22Rv1 (cell line): ENCODE measurements around the gene AHDC1.
A peak's percentile ranks its signal among the peaks of the same experiment; 100 is the strongest.

Source experiments
- H3K27ac ChIP-seq: fragments of 450-650 bp; 2 replicates; pipeline ENCODE4 v1.5.1; 2017
- ZFX ChIP-seq: fragments of 450-650 bp; IDR thresholded peaks from 2 replicates; pipeline ENCODE4 v1.6.1; 2017; ENCODE audit warnings: antibody characterized with exemption, borderline replicate concordance
- TF ChIP-seq, protein P1 (sequence below): fragments of 450-650 bp; IDR thresholded peaks from 2 replicates; pipeline ENCODE4 v1.5.1; 2017; ENCODE audit warnings: mild to moderate bottlenecking

Gene AHDC1

DNA sequence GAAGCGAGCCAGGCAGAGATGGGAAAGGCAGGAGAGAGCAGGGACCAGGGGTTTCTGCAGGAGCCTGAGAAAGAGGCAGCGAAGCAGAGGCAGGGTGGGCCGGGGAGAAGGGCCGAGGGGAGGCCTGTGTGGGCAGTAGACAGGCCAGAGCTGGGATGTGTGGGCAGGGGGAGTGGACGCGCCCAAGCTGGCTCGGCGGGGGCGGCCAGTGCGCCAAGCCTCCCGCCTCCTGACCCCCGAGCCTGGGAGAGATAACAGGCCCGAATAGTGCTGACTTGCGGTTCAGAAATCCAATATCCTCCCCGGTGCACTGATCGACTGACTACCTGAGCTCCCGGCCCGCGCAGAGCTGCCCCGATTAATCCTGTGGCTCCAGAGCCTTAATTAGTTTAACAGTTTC, 41.9 kb downstream of the AHDC1 start:
- 0 out of 2 replicates have a peak overlapping the region, but pooled peaks have one; percentile 3 for H3K27ac ChIP-seq
- TF ChIP-seq, protein P1, sequence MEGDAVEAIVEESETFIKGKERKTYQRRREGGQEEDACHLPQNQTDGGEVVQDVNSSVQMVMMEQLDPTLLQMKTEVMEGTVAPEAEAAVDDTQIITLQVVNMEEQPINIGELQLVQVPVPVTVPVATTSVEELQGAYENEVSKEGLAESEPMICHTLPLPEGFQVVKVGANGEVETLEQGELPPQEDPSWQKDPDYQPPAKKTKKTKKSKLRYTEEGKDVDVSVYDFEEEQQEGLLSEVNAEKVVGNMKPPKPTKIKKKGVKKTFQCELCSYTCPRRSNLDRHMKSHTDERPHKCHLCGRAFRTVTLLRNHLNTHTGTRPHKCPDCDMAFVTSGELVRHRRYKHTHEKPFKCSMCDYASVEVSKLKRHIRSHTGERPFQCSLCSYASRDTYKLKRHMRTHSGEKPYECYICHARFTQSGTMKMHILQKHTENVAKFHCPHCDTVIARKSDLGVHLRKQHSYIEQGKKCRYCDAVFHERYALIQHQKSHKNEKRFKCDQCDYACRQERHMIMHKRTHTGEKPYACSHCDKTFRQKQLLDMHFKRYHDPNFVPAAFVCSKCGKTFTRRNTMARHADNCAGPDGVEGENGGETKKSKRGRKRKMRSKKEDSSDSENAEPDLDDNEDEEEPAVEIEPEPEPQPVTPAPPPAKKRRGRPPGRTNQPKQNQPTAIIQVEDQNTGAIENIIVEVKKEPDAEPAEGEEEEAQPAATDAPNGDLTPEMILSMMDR: no peak
- TF ChIP-seq ZFX: no peak

DNA sequence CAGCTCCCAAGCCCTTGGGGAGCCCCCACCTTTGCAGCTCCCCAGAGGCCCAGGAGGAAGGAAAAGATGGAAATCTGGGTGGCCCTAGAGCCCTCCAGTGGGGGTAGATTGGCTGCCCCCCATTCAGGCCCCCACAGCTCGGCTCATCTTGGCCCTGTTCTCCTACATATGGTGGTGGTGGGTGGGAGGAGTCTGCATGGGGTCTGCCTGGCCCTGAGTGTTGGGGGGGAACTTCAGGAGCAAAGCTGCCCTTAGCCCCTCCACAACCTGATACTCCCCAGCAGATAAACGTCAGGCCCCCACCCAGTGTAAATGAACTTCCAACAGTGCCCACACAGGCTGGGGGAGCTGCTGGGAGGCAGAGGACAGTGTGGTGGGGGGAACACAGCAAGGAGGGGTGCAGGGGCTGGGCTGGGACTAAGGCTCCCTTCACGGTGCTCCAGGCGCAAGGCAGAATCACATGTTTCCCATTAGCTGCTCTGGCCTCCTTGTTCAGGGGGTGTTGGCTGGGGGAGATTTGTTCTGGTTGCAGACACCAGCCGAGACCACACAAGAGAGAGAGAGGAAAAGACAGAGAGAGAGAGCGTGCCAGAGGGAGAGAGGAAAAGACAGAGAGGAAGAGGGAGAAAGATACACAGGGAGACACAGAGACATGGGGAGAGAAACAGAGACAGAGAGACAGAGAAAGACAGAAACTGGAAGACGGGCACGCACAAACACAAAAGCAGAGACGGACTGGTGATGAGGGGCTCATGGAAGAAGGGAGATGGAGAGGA, 42.6 kb downstream of the AHDC1 start:
- H3K27ac ChIP-seq: no peak overlapping the region
- TF ChIP-seq, protein P1: no peak
- no peak for TF ChIP-seq ZFX

DNA sequence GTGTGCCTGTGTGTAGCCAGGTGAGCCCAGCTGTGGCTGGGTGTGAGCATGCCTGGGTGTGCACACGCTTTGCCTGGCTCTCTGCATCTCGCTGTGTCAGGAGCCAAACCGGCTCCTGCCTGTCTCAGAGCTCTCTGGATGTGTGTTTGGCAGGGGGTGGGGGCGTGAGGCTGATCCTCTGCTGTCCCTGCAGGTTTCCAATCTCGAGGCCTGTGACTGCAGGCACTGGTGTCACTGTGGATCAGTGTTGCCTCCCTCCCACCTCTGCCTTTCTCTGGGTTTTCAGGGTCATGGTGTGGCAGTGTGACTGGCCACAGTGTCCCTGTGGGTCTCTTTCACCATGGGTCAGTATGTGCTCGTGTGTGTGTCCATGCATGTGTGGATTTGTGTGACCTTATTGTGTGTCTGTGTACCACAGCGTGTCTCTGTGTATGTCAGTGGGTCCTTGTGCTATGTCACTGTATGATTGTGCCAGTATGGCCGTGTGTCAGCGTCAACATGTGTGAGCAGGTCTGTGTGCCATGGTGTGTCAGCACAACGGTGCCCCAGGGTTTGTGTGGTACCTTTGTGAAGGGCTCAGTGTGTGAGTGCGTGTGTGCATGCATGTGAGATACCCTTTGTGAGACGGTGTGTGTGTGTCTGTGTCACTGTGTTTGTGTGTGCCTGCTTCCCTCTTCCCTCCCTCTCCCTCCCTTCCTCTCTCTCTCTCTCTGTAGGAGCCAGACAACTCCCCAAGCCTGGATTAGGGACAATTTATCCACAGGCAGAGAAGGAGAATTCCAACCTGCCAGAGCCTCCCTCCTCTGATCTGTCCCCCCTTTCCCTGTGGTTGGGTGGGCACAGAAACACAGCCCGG, 43.4 kb downstream of the AHDC1 start:
- peak overlapping the region; percentile 30; the same call in 1 of the 2 replicates for H3K27ac ChIP-seq
- TF ChIP-seq ZFX: no peak
- TF ChIP-seq, protein P1: no peak

DNA sequence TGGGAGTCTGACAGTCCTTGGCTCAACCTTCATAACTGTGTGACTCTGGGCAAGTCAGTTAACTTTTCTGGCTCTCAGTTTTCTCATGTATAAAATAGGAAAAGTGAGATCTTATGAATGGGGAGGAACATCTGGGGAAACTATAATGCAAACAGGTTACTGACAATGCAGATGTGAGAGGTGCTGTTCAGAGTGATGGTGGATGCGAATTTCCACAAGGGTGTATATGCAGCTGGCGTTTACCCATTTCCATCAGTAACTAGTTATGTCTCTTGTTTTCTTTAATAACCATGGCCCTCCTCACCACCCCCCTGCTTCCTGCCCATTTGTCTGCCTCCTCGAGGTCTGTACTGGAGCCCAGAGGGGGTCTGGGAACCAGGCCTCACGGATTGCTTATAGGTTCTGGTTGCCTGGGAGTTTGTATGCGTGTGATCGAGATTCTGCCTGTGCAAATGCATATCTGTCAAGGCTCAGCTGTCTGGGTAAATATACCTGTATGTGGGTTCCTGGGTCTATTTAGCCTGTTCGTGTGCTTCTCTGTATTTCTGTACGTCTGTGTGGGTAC, 44.4 kb downstream of the AHDC1 start:
- no peak for TF ChIP-seq ZFX
- TF ChIP-seq, protein P1: no peak
- H3K27ac ChIP-seq: peak overlapping the region; percentile 30; the same call in 1 of the 2 replicates

DNA sequence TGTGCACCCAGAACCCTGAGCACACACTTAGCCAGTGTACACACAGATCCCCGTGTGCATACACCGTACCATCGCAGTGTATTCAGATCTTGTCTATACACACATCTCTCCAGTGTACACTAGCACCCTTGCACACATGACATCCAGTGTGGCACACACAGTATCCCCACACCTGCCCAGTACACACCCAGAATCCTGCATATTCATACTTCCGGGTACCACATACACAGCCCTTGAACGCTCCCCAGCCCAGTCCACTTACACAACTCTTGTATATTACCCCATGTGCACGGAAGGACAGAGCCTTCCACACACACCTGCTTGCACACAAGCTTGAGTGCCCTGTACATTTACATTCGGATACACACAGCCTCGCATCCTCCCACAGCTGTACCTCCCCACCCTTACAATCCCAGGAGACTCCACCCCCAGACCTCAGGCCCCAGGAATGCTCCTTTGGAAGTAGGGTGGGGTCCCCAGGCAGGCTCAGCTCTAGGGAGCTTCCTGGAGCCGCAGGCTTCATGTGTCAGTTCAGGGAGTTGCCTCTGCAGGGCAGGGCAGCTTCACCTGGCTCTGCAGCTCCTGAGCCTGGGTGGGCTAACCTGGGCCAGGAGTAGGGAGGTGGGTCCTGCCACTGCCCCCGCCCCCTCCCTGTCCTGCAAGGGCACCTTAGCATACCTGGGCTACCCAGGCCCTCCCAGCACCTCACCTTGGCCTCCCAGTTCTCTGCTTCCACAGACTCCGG, 46.2 kb downstream of the AHDC1 start:
- no peak for TF ChIP-seq ZFX
- TF ChIP-seq, protein P1: no peak
- H3K27ac ChIP-seq: peak overlapping the region; percentile 69

DNA sequence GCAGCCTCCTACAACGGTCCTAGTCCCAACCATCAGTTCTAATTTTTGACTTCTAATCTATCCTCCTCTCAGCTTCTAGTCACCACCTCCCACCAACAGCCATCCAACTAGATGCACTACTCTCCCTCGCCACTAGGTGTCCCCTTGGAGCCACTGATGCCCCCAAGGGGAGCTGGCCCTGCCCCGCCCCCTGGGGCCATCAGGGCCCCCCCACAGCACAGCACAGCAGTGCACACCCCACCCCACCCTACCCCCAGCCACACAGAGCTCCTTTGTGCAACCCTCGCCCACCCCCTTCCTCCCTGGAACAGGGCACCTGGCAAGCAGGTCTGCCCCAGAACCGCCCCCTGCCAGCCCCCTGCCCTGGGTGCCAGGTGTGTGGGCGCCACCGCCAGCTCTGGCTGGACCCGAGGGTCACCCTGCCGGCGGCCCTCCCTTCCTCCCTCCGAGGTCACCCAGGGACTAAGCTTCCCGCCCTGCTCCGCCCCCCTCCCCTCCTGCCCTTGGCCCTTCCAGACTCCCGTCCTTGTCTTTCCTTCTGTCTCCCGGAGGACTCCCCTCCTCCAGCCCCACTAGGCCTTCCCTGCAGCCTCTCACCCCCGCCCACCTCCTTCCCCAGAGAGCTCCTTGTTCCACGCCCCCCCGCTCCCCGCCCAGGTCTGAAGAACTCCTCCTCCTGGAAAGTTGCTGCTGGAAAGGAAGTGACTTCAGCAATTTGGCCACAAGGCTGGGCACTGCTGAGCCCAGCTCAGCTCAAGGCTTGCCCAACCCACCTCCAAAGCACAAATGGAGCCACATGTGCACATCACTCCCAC, 47.0 kb downstream of the AHDC1 start:
- H3K27ac ChIP-seq: peak overlapping the region; percentile 69
- no peak for TF ChIP-seq ZFX
- TF ChIP-seq, protein P1: peak; percentile 88
